ENCODE results near the gene SASH1. TPM values are rescaled to one million over a fixed set of nuclear protein-coding genes. Genes with fewer than 3 reads are reported as not detected.

SASH1 gene
- total and polyA plus RNA-seq, 9 of the 15 experiments (the other 6 are each of a cell fraction or from before 2014, with no cell fraction given) = 0.35 to 3.5 (median 1.6) TPM

GRCh38 chr6:148389917-148390316 is 47.3 kb downstream of the SASH1 start:
- H2AFZ ChIP-seq (ENCODE audit: low read depth, low read length) = no peak overlapping the region
- H3K4me2 ChIP-seq (ENCODE audit: insufficient read depth, low read length) = no peak overlapping the region
- H3K9me3 ChIP-seq (replicated peaks; ENCODE audit: control insufficient read depth, insufficient read depth, low read depth, low read length) = no peaks in the 10 kb centered on the region
- no peak overlapping the region for H3K4me3 ChIP-seq
- ATAC-seq (no peak), FAIRE-seq (no peak), DNase-seq (ENCODE audit: extremely low read depth in 1 of 4, low spot score in 3 of 4) (no peak)
- H3K9ac ChIP-seq (ENCODE audit: insufficient read depth in 1 of 2, low read depth in 2 of 2, low read length in 2 of 2) = no peak overlapping the region
- CTCF ChIA-PET (ENCODE audit: low intra/inter-chr PET ratio) = no interaction called here
- 20% methylated on average over 11 of the region's 12 CpGs for WGBS (ENCODE audit: insufficient coverage, low coverage, missing lambda C conversion rate)
- in situ Hi-C loops (cut with MboI) = no loop called here
- intact Hi-C loops (cut with micrococcal nuclease) = no loop called here
- H3K79me2 ChIP-seq (ENCODE audit: control insufficient read depth, insufficient read depth, low read length) = no peaks in the 10 kb centered on the region
- POLR2A ChIA-PET = interaction anchor here (0.8 kb wide), 1 partner anchor 9 kb away, joined by 3 read pairs; no protein-coding TSS in a partner anchor
- no peaks in the 10 kb centered on the region for H3K9me1 ChIP-seq (ENCODE audit: control insufficient read depth, insufficient read depth, low read length)
- BruUV-seq (replicated peaks) = no TSS peak
- H3K4me1 ChIP-seq (replicated peaks in 1 of 2; ENCODE audit: control insufficient read depth in 2 of 2, insufficient read depth in 2 of 2, low read length in 2 of 2) = no peaks in the 10 kb centered on the region
- no peaks in the 10 kb centered on the region for H3K36me3 ChIP-seq (ENCODE audit: control insufficient read depth, insufficient read depth, low read length)
- H4K20me1 ChIP-seq (replicated peaks; ENCODE audit: control insufficient read depth, insufficient read depth, low read length) = peaks cover 3% of the 10 kb centered on the region; the same call in 1 of the 2 replicates
- H3K27ac ChIP-seq (ENCODE audit: extremely low read depth, low read depth, low read length) = no peak overlapping the region
- peaks cover 11 to 33% of the 10 kb centered on the region in 2 experiments; a peak in 4 of 5 replicates for H3K27me3 ChIP-seq (ENCODE audit: control insufficient read depth in 2 of 2, insufficient read depth in 2 of 2, low read length in 2 of 2)
- TF ChIP-seq CHD1 (IDR thresholded peaks at IDR 0.05; ENCODE audit: low read length) (no peak), ZNF121 (CRISPR knock-in tag; conservative IDR thresholded peaks at IDR 0.05) (no peak), BRF2 (IDR thresholded peaks at IDR 0.05; ENCODE audit: borderline replicate concordance, insufficient read depth, insufficient read length) (no peak), BRCA1 (IDR thresholded peaks at IDR 0.05) (no peak), BRCA1 (CRISPR knock-in tag; IDR thresholded peaks at IDR 0.05) (no peak), ZNF140 (CRISPR knock-in tag; IDR thresholded peaks at IDR 0.05) (no peak), RUNX1 (IDR thresholded peaks at IDR 0.05; ENCODE audit: low read depth) (no peak), ZNF197 (CRISPR knock-in tag; IDR thresholded peaks at IDR 0.05; ENCODE audit: low read depth) (no peak), ZSCAN32 (CRISPR knock-in tag; IDR thresholded peaks at IDR 0.05) (no peak), PHB2 (IDR thresholded peaks at IDR 0.05; ENCODE audit: low read depth) (no peak), SMARCA5 (IDR thresholded peaks at IDR 0.05) (no peak), CHAMP1 (IDR thresholded peaks at IDR 0.05) (no peak), HDAC1 (IDR thresholded peaks at IDR 0.05) (no peak), MECOM (CRISPR knock-in tag; IDR thresholded peaks at IDR 0.05) (no peak), ZNF644 (tag; IDR thresholded peaks at IDR 0.05; ENCODE audit: low read depth) (no peak), XRCC5 (IDR thresholded peaks at IDR 0.05; ENCODE audit: low read depth, low read length) (no peak)
- TF ChIP-seq, protein P1, sequence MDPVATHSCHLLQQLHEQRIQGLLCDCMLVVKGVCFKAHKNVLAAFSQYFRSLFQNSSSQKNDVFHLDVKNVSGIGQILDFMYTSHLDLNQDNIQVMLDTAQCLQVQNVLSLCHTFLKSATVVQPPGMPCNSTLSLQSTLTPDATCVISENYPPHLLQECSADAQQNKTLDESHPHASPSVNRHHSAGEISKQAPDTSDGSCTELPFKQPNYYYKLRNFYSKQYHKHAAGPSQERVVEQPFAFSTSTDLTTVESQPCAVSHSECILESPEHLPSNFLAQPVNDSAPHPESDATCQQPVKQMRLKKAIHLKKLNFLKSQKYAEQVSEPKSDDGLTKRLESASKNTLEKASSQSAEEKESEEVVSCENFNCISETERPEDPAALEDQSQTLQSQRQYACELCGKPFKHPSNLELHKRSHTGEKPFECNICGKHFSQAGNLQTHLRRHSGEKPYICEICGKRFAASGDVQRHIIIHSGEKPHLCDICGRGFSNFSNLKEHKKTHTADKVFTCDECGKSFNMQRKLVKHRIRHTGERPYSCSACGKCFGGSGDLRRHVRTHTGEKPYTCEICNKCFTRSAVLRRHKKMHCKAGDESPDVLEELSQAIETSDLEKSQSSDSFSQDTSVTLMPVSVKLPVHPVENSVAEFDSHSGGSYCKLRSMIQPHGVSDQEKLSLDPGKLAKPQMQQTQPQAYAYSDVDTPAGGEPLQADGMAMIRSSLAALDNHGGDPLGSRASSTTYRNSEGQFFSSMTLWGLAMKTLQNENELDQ (CRISPR knock-in tag; IDR thresholded peaks at IDR 0.05; ENCODE audit: borderline replicate concordance) = no peak
